ENCODE measurements around the gene TDG.

Gene TDG

GRCh38 chr12:103958621-103959020, 7.1 kb upstream of the TDG start:
- DNase-seq (ENCODE audit: low read depth in 3 of 3, low spot score in 1 of 3), result no peak

GRCh38 chr12:103960616-103961227, 5.0 kb upstream of the TDG start:
- no peak for DNase-seq (ENCODE audit: low read depth in 3 of 3, low spot score in 1 of 3)

- no peak for DNase-seq (ENCODE audit: low read depth in 3 of 3, low spot score in 1 of 3)
These were observed 3.2 kb upstream of the TDG start for GRCh38 chr12:103962493-103962892.

GRCh38 chr12:103964805-103965204, 867 bp upstream of the TDG start:
- no peak for DNase-seq (ENCODE audit: low read depth in 3 of 3, low spot score in 1 of 3)

GRCh38 chr12:103965255-103965589, 450 bp upstream of the TDG start:
- DNase-seq (ENCODE audit: low read depth in 3 of 3, low spot score in 1 of 3), result no peak

DNA sequence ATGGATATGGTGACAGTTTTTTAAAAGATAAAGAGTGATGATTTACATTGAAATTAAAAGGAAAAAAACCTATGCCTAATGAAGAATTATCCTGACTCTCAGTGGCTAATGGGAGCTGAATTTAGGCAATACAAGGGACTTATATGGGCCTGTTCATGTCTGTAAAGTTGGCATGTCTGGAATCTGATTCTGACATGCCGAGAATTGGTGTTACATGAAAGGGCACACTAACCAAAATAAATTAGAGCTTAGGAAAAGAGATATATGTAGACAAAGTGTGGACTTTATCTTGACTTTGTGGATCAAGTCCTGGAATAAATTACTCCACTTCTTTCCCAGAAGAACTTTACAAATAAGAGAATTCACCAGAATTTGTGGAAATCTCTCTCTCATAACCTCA, 1.1 kb downstream of the TDG start:
- no peak for DNase-seq (ENCODE audit: low read depth in 3 of 3, low spot score in 1 of 3)

DNA sequence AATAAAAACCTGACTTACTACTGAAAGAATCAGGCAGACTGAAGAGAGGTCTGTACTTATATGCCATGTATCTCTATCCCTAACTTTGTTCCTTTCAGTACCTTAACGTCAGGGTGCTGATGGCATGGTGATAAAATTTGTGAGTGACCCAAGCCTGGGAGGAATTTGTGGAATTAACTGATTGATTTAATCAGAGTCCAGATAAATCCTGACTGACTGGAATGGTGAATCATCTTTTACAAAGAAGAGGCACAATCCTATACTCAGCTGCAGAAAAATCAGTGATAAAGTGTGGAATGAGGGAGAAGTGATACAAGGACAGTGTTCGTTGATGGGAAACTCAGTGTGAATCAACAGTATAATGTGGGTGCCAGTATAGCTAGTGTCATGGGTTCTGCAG, 3.7 kb downstream of the TDG start:
- DNase-seq (ENCODE audit: low read depth in 3 of 3, low spot score in 1 of 3), result no peak

- DNase-seq (ENCODE audit: low read depth in 3 of 3, low spot score in 1 of 3), result no peak
These were observed 8.2 kb downstream of the TDG start for GRCh38 chr12:103973909-103974308.

DNA sequence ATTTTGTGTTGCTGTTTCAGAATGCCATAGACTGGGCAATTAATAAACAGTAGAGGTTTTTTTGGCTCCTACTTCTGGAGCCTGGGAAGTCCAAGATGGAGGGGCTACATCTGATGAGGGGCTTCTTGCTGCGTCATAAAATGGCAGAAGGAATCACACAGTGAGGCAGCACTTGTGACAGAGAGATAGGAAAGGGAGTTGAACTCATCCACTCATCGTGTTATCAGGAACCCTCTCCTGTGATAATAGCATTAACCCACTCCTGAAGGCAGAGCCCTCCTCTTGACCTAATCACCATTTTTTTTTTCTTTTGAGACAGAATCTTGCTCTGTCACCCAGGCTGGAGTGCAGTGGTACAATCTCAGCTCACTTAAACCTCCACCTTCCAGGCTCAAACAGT, 9.7 kb downstream of the TDG start:
- no peak for DNase-seq (ENCODE audit: low read depth in 3 of 3, low spot score in 1 of 3)

GRCh38 chr12:103978384-103978982, 12.8 kb downstream of the TDG start:
- no peak for DNase-seq (ENCODE audit: low read depth in 3 of 3, low spot score in 1 of 3)

DNA sequence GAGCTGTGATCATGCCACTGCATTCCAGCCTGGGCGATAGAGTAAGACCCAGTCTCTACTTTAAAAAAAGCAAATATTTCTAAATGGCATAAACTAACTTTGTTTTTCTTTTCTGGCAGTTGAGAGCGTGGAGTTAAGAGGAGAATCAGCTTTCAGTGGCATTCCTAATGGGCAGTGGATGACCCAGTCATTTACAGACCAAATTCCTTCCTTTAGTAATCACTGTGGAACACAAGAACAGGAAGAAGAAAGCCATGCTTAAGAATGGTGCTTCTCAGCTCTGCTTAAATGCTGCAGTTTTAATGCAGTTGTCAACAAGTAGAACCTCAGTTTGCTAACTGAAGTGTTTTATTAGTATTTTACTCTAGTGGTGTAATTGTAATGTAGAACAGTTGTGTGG, 21.2 kb downstream of the TDG start:
- no peak for DNase-seq (ENCODE audit: low read depth in 3 of 3, low spot score in 1 of 3)

DNA sequence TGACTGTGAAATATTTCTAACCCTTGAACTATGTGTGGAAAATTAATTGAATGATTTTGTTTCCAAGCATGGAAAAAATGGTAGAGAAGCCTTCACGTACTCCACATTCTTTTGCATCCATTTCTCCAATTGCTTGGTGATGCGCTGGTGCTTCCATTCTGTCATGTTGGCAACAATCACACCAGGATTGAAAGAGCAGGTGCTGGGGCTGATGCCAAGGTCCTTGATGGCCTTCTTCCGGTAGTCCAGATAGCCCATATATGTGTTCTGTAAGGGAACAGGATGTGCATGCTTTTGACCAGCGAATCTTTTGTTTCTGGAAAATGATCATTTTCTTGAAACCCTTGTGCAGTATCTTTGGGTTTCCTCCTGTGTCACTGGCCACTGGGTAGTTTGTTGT, 28.6 kb downstream of the TDG start:
- DNase-seq (ENCODE audit: low read depth in 3 of 3, low spot score in 1 of 3), result no peak

DNA sequence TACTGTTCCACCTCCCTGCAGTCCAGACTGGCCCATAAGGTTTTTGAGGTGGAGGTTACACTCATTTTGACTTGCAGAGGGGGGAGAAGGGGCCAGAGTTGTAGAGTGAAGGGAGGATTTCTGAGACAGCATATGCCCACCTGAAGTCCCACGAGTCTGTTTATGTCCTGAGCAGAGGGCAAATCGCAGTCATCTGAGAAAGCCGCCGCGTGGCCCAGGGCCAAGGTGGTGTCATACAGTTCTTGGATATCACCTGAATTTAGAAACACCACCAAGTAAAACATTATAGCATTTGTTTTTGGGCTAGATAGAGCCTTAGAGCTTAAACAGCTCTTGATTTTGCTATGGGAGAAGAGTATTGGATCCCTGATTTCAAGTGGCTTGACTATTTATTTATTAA, 30.9 kb downstream of the TDG start:
- DNase-seq (ENCODE audit: low read depth in 3 of 3, low spot score in 1 of 3), result no peak

DNA sequence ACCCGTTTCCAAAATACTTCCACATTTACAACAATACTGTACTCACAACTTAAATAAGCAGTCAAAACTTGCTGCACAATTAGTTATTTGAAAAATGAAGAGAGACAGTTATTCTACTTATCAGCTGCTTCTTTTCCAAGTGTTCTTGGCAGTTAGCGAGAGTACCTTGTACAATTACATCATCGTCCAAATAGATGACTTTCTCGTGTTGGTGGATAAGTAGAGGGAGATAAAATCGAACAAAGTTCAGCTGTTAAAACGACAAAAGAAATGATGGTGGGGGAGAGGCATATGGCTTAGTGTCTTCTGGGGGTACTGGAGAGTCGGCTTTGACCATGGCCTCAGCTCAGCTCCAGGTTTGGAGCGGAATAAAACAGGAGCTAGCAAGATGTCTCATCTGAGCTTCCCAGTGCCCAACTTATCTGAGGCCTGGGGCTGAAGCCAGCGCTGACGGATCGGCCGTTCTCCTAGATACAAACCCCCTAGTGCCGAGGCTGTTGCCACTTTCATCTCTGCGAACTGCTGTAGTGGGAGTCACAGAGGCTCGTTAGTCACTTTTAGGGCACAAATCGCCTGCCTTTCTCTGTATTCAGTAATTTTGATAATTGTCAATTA, 31.7 kb downstream of the TDG start:
- no peak for DNase-seq (ENCODE audit: low read depth in 3 of 3, low spot score in 1 of 3)

- no peak for DNase-seq (ENCODE audit: low read depth in 3 of 3, low spot score in 1 of 3)
These were observed 33.3 kb downstream of the TDG start for GRCh38 chr12:103998976-103999375.

DNA sequence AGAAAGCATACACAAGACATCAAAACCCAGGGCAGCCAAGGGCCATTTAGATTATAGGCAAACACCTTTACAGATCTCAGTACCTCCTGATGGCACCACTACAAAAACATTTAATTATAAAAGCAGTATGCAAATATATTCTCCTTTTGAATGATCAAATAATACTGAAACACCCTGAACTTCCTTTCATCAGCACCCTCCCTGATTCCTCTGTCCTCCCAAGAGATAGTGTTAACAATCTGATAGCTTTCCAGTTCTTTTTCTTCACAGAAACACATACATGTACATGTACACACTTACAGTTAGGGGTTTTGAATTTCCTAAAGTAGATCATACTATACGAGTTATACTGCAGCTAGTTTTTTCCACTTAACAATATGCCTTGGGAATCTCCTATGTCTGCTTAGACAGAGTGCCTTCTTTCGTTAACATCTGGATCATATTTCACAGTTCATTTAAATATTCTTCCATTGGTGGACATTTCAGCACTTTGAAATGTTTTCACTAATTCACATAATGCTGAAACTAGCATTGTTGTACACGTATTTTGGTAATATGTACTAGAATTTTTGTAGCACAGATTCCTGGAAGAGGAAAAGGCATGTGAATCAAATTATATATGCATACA, 35.2 kb downstream of the TDG start:
- no peak for DNase-seq (ENCODE audit: low read depth in 3 of 3, low spot score in 1 of 3)

DNA sequence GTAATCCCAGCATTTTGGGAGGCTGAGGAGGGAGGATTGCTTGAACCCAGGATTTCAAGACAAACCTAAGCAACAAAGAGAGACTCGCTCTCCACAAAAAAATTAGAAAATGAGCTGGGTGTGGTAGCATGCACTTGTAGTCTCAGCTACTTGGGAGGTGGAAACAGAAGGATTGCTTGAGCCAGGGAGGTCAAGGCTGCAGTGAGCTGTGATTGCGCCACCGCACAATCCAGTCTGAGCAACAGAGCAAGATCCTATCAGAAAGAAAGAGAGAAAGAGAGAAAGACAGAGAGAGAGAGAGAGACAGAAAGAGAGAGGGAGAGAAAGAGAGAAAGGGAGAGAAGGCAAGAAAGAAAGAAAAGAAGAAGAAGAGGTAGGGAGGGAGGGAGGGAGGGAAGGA, 37.0 kb downstream of the TDG start:
- no peak for DNase-seq (ENCODE audit: low read depth in 3 of 3, low spot score in 1 of 3)

DNA sequence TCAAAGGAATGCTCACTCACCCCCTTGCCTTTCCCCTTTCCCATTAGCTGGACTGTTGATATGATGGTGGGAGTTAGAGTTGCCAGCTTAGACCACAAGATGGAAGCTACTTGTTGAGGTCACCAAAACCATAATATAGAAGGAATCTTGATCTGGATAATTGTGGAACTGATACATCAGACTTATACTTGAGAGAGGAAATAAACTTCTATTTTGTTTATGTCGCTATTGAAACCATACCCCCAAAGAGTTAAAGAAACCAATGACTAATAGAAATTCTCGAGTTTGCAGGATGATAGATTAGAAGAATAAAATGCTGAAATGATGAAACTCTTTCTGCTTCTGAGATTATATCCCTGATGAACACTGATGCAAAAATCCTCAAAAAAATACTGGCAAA, 37.9 kb downstream of the TDG start:
- DNase-seq (ENCODE audit: low read depth in 3 of 3, low spot score in 1 of 3), result no peak

DNA sequence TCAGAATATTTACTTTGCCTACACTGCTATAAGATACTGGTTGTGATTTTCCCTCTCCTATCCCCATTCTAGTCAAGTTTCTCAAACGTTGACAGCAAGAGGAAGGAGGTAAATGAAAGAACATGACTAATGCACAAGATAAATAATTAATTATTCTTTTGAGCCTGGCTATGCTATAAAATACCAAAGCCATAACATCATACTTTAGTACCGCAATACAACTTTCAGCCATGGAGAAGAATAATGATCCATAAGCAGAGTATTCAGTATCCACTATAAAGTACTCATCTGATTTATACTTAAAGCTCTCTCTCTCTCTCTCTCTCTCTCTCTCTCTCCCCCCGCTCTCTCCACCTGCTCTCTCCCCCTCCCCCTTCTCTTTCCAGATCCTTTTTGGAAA, 41.3 kb downstream of the TDG start:
- no peak for DNase-seq (ENCODE audit: low read depth in 3 of 3, low spot score in 1 of 3)

- no peak for DNase-seq (ENCODE audit: low read depth in 3 of 3, low spot score in 1 of 3)
These were observed 44.4 kb downstream of the TDG start for GRCh38 chr12:104010121-104010520.

DNA sequence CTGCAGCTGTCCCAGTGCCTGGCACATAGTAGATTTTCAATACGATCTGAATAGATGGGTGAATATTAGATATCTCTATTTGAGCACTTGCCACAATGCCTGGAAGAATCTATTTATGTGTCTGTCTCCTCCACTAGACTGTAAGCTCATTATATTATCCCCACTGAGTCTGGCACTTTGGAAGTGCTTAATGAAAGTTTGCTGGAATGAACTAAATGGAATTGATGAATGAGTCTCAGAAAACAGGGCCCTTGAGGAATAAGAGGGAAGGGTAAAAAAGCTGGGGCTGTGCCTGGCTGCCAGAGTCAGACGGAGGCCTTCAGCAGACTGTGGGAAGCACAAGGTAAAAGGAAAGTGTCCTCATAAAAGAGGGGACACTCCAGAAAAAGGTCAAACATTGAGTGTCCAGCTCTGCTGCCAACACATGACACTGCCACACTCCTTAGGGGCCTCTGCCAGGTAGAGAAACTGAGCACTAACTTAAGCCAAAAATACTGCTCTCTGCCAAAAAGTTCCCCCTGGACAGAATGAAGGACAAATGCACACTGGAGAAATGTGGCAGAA, 45.0 kb downstream of the TDG start:
- DNase-seq (ENCODE audit: low read depth in 3 of 3, low spot score in 1 of 3), result no peak

DNA sequence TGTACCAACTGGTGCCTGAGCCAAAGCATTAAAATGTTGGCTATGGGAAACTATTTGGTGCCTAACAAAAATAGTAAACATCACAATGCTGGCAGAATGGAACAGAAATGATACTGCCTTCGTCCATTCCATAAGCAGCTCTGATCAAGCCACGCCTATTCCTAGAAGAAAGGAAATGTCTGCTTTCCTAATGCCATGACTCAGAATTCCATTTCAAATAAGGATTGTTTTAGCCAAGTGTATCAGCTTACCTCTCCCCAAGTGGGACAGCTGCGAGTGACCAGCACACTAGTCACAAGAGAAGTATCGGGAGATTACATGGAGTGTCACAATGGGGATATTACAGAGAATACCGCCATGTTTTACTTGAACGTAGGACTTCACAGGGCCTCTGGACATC, 45.6 kb downstream of the TDG start:
- no peak for DNase-seq (ENCODE audit: low read depth in 3 of 3, low spot score in 1 of 3)
